ENCODE measurements around the gene UBE2K. TPM values are rescaled to one million over a fixed set of nuclear protein-coding genes. Genes with fewer than 3 reads are reported as not detected.

UBE2K gene
- total and polyA plus RNA-seq, 10 of the 15 experiments (the other 5 are each of a cell fraction or from before 2014, with no cell fraction given): 17.0 to 141 (median 75.5) TPM

- no peak for TF ChIP-seq NFYB (IDR thresholded peaks at IDR 0.05; ENCODE audit: insufficient read depth, low read depth, low read length)
- peak; percentile 75 for TF ChIP-seq BCL3 (IDR thresholded peaks at IDR 0.05; ENCODE audit: borderline replicate concordance, insufficient read depth, low read depth, low read length, poor library complexity, severe bottlenecking)
- no peak for TF ChIP-seq E4F1 (IDR thresholded peaks at IDR 0.05; ENCODE audit: borderline replicate concordance, partially characterized antibody)
- TF ChIP-seq ZNF622 (IDR thresholded peaks at IDR 0.05): no peak
- no peak for TF ChIP-seq KAT2A (conservative IDR thresholded peaks at IDR 0.05; ENCODE audit: control insufficient read depth, low read depth, low read length)
- TF ChIP-seq MTA3 (IDR thresholded peaks at IDR 0.05; ENCODE audit: borderline replicate concordance, low read length): no peak
- peak; percentile 73 for TF ChIP-seq ZNF384 (IDR thresholded peaks at IDR 0.05; ENCODE audit: borderline replicate concordance, low read depth, low read length)
- TF ChIP-seq CREM (IDR thresholded peaks at IDR 0.05; ENCODE audit: low read depth): no peak
- TF ChIP-seq ATF3 (IDR thresholded peaks at IDR 0.05; ENCODE audit: borderline replicate concordance, extremely low read depth, low read depth, low read length): no peak
- TF ChIP-seq SUZ12 (IDR thresholded peaks at IDR 0.05; ENCODE audit: unreplicated experiment): no peak
- no peak for TF ChIP-seq REST (IDR thresholded peaks at IDR 0.05; ENCODE audit: low read depth, low read length)
- no peak for TF ChIP-seq POLR2AphosphoS2 (IDR thresholded peaks at IDR 0.05; ENCODE audit: low read depth, low read length)
- no peak for TF ChIP-seq TCF3 (IDR thresholded peaks at IDR 0.05; ENCODE audit: borderline replicate concordance, insufficient read depth, low read depth, low read length)
- no peak for TF ChIP-seq RELB (IDR thresholded peaks at IDR 0.05; ENCODE audit: low read depth)
- TF ChIP-seq ZNF687 (IDR thresholded peaks at IDR 0.05): no peak
- no peak for TF ChIP-seq POU2F2 (IDR thresholded peaks at IDR 0.05; ENCODE audit: borderline replicate concordance, low read depth, low read length)
Observed at GRCh38 chr4:39713691-39714090, 15.8 kb downstream of the UBE2K start (continued).
